Measurements from ENCODE around the gene MCRS1. TPM values are rescaled to one million over a fixed set of nuclear protein-coding genes. Genes with fewer than 3 reads are reported as not detected.

MCRS1 gene
- total RNA-seq, 2 experiments from 2014 or later = 83.8 to 83.9 TPM

DNA sequence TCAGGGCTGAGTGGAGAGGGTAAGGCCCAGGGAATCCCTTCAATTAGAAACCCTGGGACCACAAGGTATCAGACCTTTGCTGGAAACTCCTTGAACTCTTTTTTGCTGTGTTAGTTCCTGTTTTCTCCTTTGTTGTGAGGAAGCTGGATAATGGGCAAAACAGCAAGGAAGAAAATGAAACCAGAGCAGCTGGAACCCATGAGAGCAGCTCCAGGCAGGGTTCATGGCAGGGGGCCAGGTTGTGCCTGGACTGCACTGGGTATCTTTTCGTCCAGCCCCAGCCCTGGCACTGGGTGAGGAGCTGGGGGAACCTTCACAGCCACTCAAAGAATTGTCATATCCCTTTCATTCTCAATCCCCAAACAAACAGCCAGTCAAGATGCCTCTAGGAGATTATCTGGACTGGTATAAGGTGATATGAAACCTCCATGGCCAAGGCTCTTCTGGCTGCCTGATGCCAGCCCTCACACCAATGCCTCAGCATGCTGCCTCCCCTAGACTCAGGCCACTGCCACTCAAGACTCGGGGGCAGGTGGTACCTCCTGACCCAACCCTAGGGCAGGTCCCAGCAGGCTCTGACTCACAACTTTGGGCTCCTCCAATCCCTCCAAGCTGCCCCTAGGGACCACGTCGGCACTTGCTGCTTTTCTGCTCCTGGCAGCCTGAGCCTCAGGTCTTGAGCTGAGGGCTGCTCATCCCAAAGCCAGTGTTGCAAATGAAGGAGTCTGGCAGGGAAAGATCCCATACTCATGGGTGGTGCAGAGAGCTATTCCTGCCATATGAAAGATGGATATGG is 21.0 kb upstream of the MCRS1 start:
- Mint-ChIP-seq H3K27me3 (no peaks in the 10 kb centered on the region), H3K4me1 (no peaks in the 10 kb centered on the region), H3K4me3 (no peak overlapping the region), H3K36me3 (peaks cover 8% of the 10 kb centered on the region), H3K9me3 (peaks cover 4% of the 10 kb centered on the region), H3K27ac (no peak overlapping the region)
- POLR2A ChIA-PET = no interaction called here
- ATAC-seq (ENCODE audit: low read depth) (no peak), DNase-seq (no peak)

DNA sequence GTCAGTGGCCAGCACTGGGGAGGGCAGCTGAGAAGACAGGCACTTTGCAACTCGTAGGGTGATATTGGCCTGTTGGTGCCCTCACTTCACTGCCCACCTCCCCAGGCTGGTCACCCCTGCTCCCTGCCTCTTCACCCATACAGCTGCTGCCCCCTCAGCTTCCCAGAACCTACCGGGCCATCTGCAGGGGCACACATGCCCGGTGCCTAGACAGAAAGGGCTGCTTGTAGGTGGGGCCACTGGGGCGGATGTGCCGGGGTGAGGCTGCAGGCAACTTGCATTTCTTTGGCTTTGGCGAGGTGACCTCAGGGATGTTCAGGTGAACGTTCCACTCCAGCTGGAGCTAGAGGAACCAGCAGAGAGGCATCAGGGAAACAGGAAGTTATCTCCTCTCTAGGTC is 20.3 kb upstream of the MCRS1 start:
- peaks cover 4% of the 10 kb centered on the region for H3K9me3 Mint-ChIP-seq
- H3K36me3 Mint-ChIP-seq = peaks cover 8% of the 10 kb centered on the region
- POLR2A ChIA-PET = interaction anchor here (0.6 kb wide), 1 partner anchor 35 kb away, joined by 6 read pairs; the partner anchor contains the start of gene PRPF40B
- H3K4me3 Mint-ChIP-seq = no peak overlapping the region
- no peak overlapping the region for H3K27ac Mint-ChIP-seq
- no peaks in the 10 kb centered on the region for H3K27me3 Mint-ChIP-seq
- H3K4me1 Mint-ChIP-seq = no peaks in the 10 kb centered on the region
- no peak for DNase-seq
- ATAC-seq (ENCODE audit: low read depth) = no peak

DNA sequence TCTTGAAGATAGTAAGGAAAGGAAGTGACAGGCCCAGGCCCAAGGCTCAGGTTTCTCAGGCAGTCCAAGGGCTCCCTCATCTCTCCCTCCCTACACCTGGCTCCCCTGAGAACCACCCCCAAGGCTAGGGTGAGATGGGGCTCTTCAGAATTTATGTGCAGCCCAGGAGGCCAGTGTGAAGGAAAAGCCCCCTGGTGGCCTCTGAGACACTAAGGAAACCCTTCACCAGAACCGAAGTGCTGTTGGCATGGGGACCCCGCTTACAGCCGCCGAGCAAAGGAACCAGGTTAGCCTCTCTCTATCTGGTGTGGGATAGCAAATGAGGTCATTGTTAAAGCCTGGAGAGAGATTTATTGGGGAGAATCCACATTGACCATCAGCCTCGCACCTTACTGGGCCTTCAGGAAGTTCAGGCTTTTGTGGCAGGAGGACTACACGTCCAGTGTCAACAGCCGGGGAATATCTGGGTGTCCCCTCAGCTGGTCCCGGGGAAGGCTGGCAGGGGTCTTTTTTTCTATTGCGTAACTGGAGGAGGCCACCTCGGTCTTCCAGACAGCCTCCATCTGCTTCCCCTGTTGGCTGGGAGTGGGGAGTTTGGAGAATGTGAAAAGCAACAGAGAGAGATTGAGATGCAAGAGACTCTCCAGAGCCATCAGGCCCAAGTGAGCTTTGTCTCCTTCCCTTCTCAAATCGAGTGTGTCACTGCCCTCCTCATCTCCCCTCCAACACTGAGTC is 19.4 kb upstream of the MCRS1 start:
- Mint-ChIP-seq H3K9me3 (peaks cover 4% of the 10 kb centered on the region), H3K4me3 (no peak overlapping the region), H3K27ac (no peak overlapping the region), H3K27me3 (no peaks in the 10 kb centered on the region), H3K4me1 (peaks cover 1% of the 10 kb centered on the region), H3K36me3 (peaks cover 8% of the 10 kb centered on the region)
- POLR2A ChIA-PET = interaction anchor here (0.6 kb wide), 1 partner anchor 36 kb away, joined by 6 read pairs; the partner anchor contains the start of gene PRPF40B
- DNase-seq = no peak
- ATAC-seq (ENCODE audit: low read depth) = no peak

DNA sequence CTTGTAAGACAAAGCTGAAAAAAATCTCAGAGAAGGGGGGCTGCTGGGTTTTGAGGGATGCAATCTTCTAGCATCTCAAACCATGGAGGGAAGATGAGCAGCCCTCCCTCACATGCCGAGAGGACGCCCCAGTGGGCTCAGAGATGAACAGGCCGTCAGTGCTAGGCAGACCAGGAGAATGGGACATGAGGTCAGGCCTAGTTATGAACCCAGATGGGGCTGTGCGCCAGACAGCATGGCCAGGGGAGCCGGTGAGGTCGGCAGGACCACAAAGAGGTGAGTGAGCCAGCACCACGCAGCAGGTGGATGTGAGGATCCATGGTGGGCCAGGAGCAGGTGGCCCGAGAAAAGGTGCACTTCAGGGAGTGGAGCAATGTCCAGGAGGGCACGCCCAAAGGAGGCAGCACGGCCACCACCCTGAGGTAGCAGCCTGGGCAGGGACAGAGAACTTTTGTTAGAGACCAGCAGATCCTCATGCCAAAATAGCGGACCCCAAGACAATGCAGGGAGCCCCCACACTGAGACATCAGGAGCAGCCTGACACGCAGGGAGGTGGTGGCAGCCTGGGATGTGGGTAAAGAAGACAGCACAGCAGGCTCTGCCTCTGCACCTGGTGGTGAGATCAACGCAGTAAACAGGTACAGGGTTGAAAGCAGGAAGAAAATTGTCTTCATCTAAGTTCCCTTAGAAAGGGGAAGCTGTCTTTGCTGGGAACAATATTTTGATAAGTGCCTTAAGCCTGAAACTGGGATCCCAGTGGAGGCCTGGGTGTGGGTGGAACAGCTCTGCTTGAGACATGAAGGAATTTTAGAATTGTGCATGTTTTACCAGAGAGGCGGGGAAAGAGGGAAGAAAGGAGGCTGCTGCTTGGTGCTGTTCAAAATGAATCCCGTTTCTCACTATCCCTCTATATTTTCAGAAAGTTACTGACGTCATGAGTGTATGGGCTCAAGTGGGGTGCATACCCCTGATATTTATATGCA is 17.8 kb upstream of the MCRS1 start:
- H3K27ac Mint-ChIP-seq = peak overlapping the region; percentile 31
- H3K27me3 Mint-ChIP-seq = no peaks in the 10 kb centered on the region
- H3K4me3 Mint-ChIP-seq = no peak overlapping the region
- no peak for DNase-seq
- POLR2A ChIA-PET = no interaction called here
- ATAC-seq (ENCODE audit: low read depth) = no peak
- peaks cover 4% of the 10 kb centered on the region for H3K4me1 Mint-ChIP-seq
- peaks cover 3% of the 10 kb centered on the region for H3K36me3 Mint-ChIP-seq
- H3K9me3 Mint-ChIP-seq = peaks cover 1% of the 10 kb centered on the region

DNA sequence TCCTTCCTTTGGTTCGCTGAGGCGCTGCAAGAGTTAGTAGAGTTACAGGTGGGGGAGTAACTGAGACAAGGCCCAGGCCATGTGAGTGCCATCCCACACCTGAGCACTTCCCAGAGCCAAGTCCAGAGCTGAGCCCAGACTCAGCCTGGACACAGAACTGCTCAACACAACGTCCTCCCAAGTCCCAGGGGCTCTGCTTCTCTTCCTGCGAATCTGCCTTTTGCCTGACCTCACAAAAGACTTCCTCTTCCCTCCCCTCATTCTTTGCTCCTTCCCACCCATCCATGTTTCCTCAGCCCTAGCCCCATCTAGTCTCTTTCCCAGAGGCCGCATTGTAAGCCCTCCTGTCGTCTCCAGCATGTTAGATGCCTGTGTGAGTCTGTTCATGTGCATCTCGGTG is 16.6 kb upstream of the MCRS1 start:
- POLR2A ChIA-PET = interaction anchor here (0.7 kb wide), 1 partner anchor 37 kb away, joined by 3 read pairs; no protein-coding TSS in a partner anchor
- H3K4me1 Mint-ChIP-seq = peaks cover 7% of the 10 kb centered on the region
- no peaks in the 10 kb centered on the region for H3K9me3 Mint-ChIP-seq
- DNase-seq (no peak), ATAC-seq (ENCODE audit: low read depth) (no peak)
- no peak overlapping the region for H3K4me3 Mint-ChIP-seq
- H3K27ac Mint-ChIP-seq = no peak overlapping the region
- H3K27me3 Mint-ChIP-seq = no peaks in the 10 kb centered on the region
- no peaks in the 10 kb centered on the region for H3K36me3 Mint-ChIP-seq

DNA sequence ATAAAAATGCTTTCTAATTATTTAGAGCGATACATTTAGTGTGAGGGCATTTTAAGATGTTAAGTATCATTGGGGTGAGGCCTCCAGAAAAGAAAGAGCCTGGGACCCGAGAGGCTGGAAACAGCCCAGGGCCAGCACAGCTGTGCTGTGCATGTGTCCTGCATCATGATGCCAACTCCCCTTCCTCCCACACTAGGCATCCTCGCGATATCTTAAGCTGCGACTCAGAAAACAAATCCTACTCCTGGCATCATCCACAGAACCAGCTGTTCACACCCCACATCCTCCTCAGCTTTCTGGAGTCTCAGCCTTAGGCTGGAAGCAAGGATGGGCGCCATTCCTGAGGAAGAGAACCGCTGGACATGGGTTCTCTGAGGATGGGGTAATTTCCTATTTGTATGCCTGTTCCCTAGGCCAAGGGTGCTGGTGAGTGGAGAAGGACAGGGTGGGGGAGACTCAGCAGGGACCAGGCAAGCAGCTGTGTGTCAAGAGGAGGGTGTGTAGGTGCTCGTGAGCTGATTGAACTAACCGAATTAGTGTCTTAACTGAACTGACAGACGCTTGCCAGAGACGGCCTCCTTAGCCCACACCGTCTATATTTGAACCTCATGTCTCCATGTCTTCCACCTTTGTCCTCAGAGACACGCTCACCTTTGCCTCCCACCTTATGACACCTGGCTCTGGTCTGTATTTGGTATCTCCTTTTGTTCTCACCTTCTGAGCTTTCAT is 15.6 kb upstream of the MCRS1 start:
- no peak for DNase-seq
- Mint-ChIP-seq H3K27me3 (no peaks in the 10 kb centered on the region), H3K36me3 (no peaks in the 10 kb centered on the region), H3K9me3 (no peaks in the 10 kb centered on the region), H3K4me3 (no peak overlapping the region), H3K27ac (no peak overlapping the region), H3K4me1 (peaks cover 8% of the 10 kb centered on the region)
- POLR2A ChIA-PET = interaction anchor here (0.5 to 1.1 kb wide), 3 partner anchors 34 to 927 kb away, joined by 3 to 4 read pairs (median 3); no protein-coding TSS in a partner anchor
- ATAC-seq (ENCODE audit: low read depth) = no peak

DNA sequence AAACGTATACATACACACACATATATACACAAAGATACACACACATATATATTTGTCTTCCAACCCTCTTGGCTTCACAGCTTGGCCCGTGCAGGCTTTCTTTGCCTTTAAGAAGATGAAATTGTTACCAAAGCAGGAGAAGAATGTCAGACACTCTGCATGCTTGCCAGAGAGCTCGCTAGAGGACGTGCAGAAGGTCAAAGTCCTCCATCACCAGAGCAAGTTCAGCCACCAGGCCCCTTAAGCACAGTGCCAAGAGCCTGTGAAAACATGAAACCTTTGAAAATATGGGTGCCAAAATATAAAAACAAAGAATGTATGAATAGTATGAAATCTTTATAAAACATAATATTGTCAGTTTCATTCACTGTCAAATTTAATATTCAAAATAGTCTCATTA is 14.9 kb upstream of the MCRS1 start:
- DNase-seq (no peak), ATAC-seq (ENCODE audit: low read depth) (no peak)
- no peaks in the 10 kb centered on the region for H3K36me3 Mint-ChIP-seq
- POLR2A ChIA-PET = no interaction called here
- H3K9me3 Mint-ChIP-seq = no peaks in the 10 kb centered on the region
- no peak overlapping the region for H3K27ac Mint-ChIP-seq
- H3K4me1 Mint-ChIP-seq = peaks cover 8% of the 10 kb centered on the region
- no peak overlapping the region for H3K4me3 Mint-ChIP-seq
- H3K27me3 Mint-ChIP-seq = no peaks in the 10 kb centered on the region

DNA sequence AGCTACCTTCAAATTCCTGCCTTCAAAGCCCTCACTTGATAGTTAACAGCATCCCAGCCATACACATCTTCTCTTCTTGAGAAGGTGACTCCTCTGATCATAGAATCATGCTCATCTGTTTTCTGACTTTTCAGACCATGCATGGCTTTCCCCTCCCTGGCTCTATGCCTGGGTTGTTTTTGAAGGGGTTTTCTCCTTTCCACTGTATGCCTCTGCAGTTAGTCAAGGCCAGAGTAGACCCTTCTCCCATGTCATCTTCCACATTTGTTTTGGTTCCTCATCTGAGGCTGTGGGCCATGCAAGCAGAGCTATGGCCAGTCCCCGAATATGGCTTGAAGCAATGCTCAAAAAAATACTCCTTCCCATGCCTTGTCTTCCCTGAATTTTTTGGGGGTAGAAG is 14.3 kb upstream of the MCRS1 start:
- no peaks in the 10 kb centered on the region for H3K9me3 Mint-ChIP-seq
- no peak overlapping the region for H3K4me3 Mint-ChIP-seq
- no peaks in the 10 kb centered on the region for H3K36me3 Mint-ChIP-seq
- POLR2A ChIA-PET = interaction anchor here (1.3 kb wide), 1 partner anchor 20 kb away, joined by 3 read pairs; no protein-coding TSS in a partner anchor
- ATAC-seq (ENCODE audit: low read depth) = no peak
- H3K4me1 Mint-ChIP-seq = peaks cover 8% of the 10 kb centered on the region
- no peak for DNase-seq
- peak overlapping the region; percentile 3 for H3K27ac Mint-ChIP-seq
- no peaks in the 10 kb centered on the region for H3K27me3 Mint-ChIP-seq

DNA sequence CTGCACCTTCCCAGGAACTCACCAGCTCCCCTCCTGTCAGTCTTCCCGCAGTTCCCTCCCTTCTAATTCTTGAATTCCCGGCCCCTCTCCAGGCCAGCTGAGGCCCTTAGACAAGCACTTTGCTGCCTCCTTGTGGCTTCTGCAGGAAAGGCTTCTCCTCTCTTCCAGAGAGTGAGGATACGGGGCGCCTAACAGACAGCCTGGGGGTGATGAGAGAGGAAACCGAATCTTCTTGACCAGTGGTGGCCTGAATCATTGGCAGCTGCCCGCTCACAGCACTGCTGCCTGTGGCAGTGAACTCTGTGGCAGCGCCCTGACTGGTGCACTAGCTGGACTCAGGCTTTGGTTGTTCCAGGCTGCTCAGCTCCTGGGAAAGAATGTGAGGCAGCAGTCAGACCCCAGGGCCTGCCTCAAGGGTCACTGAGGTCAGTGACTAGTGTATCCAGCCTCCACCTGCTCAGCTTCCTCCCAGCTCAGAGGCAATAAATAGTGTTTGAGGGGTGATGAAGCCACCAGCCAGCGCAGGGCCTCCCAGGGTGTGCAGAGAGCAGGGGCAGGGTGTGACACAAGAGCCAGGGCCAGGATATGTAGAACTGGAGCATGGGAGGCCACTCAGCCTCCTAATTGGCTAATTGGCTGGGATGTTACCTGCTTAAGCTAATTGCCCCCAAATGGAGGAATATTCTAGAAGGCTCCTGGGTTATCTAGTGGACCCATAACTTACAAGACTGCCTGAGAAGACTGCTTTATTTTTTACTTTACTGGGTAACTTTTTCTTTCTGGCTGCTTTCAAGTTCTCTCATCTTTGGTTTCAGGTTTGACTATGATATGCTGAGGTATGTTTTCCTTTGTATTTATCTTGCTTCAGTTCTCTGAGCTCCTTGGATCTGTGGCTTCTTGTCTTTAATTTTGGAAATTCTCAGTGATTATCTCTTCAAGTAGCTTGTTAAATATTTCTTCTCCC is 12.9 kb upstream of the MCRS1 start:
- peak; percentile 79 for ATAC-seq (ENCODE audit: low read depth)
- Mint-ChIP-seq H3K4me3 (no peak overlapping the region), H3K4me1 (peaks cover 8% of the 10 kb centered on the region), H3K36me3 (peaks cover 3% of the 10 kb centered on the region), H3K9me3 (no peaks in the 10 kb centered on the region), H3K27ac (no peak overlapping the region), H3K27me3 (no peaks in the 10 kb centered on the region)
- DNase-seq = peak; percentile 61
- POLR2A ChIA-PET = interaction anchor here (0.9 to 1.6 kb wide), 5 partner anchors 19 to 214 kb away, joined by 3 to 4 read pairs (median 4); no protein-coding TSS in a partner anchor

DNA sequence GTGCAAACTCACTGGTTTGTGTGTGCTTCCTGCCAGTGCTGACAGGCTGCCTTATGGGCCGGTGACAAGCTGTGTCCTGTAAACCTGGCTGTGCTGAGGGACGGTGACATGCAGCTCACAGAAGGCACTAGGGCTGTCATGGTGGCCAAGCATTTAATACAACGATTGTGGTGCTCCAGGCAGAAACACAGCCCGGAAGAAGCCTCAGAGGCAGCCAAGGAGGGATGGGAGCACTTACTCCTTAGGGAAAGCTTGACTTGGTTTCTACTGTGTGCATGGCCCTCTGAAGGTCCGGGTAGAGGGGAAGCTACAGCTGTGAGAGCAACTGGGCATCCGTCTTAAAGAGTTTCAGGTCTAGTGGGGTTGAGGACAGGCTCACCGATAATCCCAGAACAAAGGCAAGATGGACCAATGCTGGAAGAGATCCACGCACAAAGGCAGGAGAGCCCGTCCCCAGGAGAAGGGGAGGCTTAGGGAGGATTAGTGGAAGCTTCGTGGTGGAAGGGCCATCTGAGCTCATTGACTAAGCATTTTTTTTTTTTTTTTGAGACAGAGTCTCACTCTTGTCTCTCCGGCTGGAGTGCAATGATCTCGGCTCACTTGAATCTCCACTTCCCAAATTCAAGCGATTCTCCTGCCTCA is 10.7 kb upstream of the MCRS1 start:
- peaks cover 3% of the 10 kb centered on the region for H3K36me3 Mint-ChIP-seq
- peaks cover 8% of the 10 kb centered on the region for H3K4me1 Mint-ChIP-seq
- H3K4me3 Mint-ChIP-seq = no peak overlapping the region
- POLR2A ChIA-PET = interaction anchor here (0.8 kb wide), 1 partner anchor 44 kb away, joined by 3 read pairs; the partner anchor contains the start of gene PRPF40B
- no peak for ATAC-seq (ENCODE audit: low read depth)
- no peaks in the 10 kb centered on the region for H3K27me3 Mint-ChIP-seq
- DNase-seq = no peak
- no peak overlapping the region for H3K27ac Mint-ChIP-seq
- H3K9me3 Mint-ChIP-seq = no peaks in the 10 kb centered on the region

DNA sequence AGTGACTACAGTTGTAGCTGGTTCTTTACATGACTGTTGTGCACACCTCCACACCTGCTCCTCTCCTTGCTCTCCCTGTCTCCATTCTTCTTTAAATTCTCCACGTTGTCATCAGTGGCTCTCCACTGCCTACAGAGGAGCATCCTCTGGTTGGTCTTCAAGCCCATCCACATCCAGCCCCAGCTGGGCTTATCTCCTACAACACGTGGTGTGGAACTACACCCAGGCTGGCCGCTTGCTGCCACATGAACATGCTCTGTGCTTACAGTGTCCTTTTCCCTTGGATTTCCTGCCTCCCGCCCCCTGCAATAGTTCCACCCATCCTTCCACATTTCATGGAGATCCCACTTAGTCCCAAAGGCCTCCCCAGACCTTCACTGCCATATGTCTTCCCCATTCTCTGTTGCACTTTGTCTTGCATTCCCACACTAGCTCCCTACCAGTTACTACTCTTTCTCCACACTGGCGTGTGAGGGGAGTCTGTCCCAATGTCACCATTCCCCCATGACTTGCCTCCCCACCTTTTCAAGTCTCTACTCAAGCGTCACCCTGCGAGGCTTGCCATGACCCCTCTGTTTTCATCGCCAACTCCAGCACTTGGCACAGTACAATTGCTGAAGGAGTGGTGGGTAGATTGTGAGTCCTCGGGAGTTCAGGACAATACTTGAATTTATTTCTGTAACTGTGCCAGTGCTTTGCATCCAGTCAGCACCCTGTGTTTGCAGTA is 9.8 kb upstream of the MCRS1 start:
- no peaks in the 10 kb centered on the region for H3K9me3 Mint-ChIP-seq
- POLR2A ChIA-PET = no interaction called here
- peaks cover 8% of the 10 kb centered on the region for H3K4me1 Mint-ChIP-seq
- no peak overlapping the region for H3K27ac Mint-ChIP-seq
- ATAC-seq (ENCODE audit: low read depth) (no peak), DNase-seq (no peak)
- H3K36me3 Mint-ChIP-seq = peaks cover 3% of the 10 kb centered on the region
- no peak overlapping the region for H3K4me3 Mint-ChIP-seq
- H3K27me3 Mint-ChIP-seq = no peaks in the 10 kb centered on the region
